Fibroblast of lung (primary cell): ENCODE data around the gene MAGI2. TPM values are rescaled to one million over a fixed set of nuclear protein-coding genes. Genes with fewer than 3 reads are reported as not detected.

Experiments
- DNase-seq, 2 donors: peaks; one replicate each; pipeline versions ENCODE4 v3.0.0 to v3.0.0-alpha.2; 2010; ENCODE audit warnings: low read depth in 2 of 2
- H2AFZ ChIP-seq: 2 replicates; pipeline ENCODE4 v1.5.1; 2012; ENCODE audit warnings: low read length, control low read depth, inconsistent platforms
- H3K27ac ChIP-seq: 2 replicates; pipeline ENCODE4 v1.5.1; 2011; ENCODE audit warnings: low read length, control low read depth; ENCODE audit not compliant: insufficient read depth
- H3K27me3 ChIP-seq: 2 replicates; pipeline ENCODE4 v1.5.1; 2011; ENCODE audit warnings: mild to moderate bottlenecking, low read length; ENCODE audit not compliant: control insufficient read depth, insufficient read depth
- H3K36me3 ChIP-seq: 2 replicates; pipeline ENCODE4 v1.5.1; 2011; ENCODE audit warnings: low read length; ENCODE audit not compliant: control insufficient read depth, insufficient read depth
- H3K4me1 ChIP-seq: 2 replicates; pipeline ENCODE4 v1.5.1; 2011; ENCODE audit warnings: low read length; ENCODE audit not compliant: control insufficient read depth, insufficient read depth; ENCODE audit errors: extremely low read depth
- H3K4me2 ChIP-seq: 2 replicates; pipeline ENCODE4 v1.5.1; 2011; ENCODE audit warnings: low read length, control low read depth; ENCODE audit not compliant: insufficient read depth; ENCODE audit errors: extremely low read depth
- H3K4me3 ChIP-seq, 4 experiments: fragments of 200-600 bp in 1 of 4; sonication (generic) in 1 of 4; replicated peaks in 1 of 4; 2 replicates each; pipeline ENCODE4 v1.5.1; 2011 to 2016; ENCODE audit warnings: low read length in 4 of 4, low read depth in 3 of 4, mild to moderate bottlenecking in 3 of 4, control low read depth in 2 of 4, inconsistent platforms in 1 of 4, mixed read lengths in 1 of 4; ENCODE audit not compliant: insufficient read depth in 1 of 4; ENCODE audit errors: control extremely low read depth in 1 of 4
- H3K79me2 ChIP-seq: 2 replicates; pipeline ENCODE4 v1.5.1; 2012; ENCODE audit warnings: mild to moderate bottlenecking, low read length, inconsistent platforms; ENCODE audit not compliant: control insufficient read depth, insufficient read depth
- H3K9ac ChIP-seq: 2 replicates; pipeline ENCODE4 v1.5.1; 2011; ENCODE audit warnings: mild to moderate bottlenecking, low read length, control low read depth; ENCODE audit not compliant: insufficient read depth
- H3K9me3 ChIP-seq: 2 replicates; pipeline ENCODE4 v1.5.1; 2012; ENCODE audit warnings: low read depth, low read length; ENCODE audit not compliant: control insufficient read depth, insufficient read depth
- H4K20me1 ChIP-seq: 2 replicates; pipeline ENCODE4 v1.5.1; 2011; ENCODE audit warnings: low read length; ENCODE audit not compliant: control insufficient read depth, insufficient read depth; ENCODE audit errors: extremely low read depth
- CTCF ChIP-seq, 2 donors: IDR thresholded peaks in 1 of 2; conservative IDR thresholded peaks in 1 of 2; 1 replicate in 1 of 2; 2 replicates in 1 of 2; pipeline ENCODE4 v1.5.1; 2011 to 2012; ENCODE audit warnings: low read length in 2 of 2, control low read depth in 1 of 2, inconsistent platforms in 1 of 2, low read depth in 1 of 2, mild to moderate bottlenecking in 1 of 2
- EZH2 ChIP-seq: IDR thresholded peaks from 2 replicates; pipeline ENCODE4 v1.5.1; 2012; ENCODE audit warnings: low read length, control low read depth, mild to moderate bottlenecking; ENCODE audit errors: missing control alignments
- polyA plus RNA-seq, 2 donors: library from polyadenylated mRNA; depleted of rRNA in 1 of 2; stranded (reverse) in 1 of 2; unstranded in 1 of 2; fragments of >200 nt; gene quantifications; 2 replicates each; pipeline ENCODE4 v1.2.1, GENCODE V29; 2011 to 2012; ENCODE audit warnings: missing spikeins in 1 of 2
- total RNA-seq: library from RNA; depleted of rRNA; stranded (reverse); fragments of >200 nt; gene quantifications from 2 replicates; pipeline ENCODE4 v1.2.1, GENCODE V29; 2014

Gene MAGI2
- total and polyA plus RNA-seq, 2 donors (not counting 1 experiment from before 2014, with no cell fraction given): 1.8 to 17.0 TPM

- Histone ChIP-seq H4K20me1 (no peaks in the 10 kb centered on the region), H2AFZ (no peak overlapping the region), H3K27me3 (no peaks in the 10 kb centered on the region), H3K9ac (no peak overlapping the region), H3K27ac (no peak overlapping the region), H3K9me3 (no peaks in the 10 kb centered on the region), H3K4me3 (no peak overlapping the region), H3K79me2 (no peaks in the 10 kb centered on the region), H3K4me2 (no peak overlapping the region), H3K36me3 (no peaks in the 10 kb centered on the region), H3K4me1 (no peaks in the 10 kb centered on the region)
- no peak for DNase-seq
- no peak for TF ChIP-seq CTCF (conservative IDR thresholded peaks at IDR 0.05 in 1 of 2, IDR thresholded peaks at IDR 0.05 in 1 of 2; ENCODE audit: low read depth in 1 of 2, low read length in 2 of 2)
- TF ChIP-seq EZH2: no peak
These were observed 1469.5 kb downstream of the MAGI2 start for GRCh38 chr7:77983973-77984372.

GRCh38 chr7:77982926-77983550 lies 1470.4 kb downstream of the MAGI2 start:
- H3K36me3 ChIP-seq: no peaks in the 10 kb centered on the region
- no peak for TF ChIP-seq EZH2
- TF ChIP-seq CTCF (conservative IDR thresholded peaks at IDR 0.05 in 1 of 2, IDR thresholded peaks at IDR 0.05 in 1 of 2; ENCODE audit: low read depth in 1 of 2, low read length in 2 of 2): no peak
- no peak overlapping the region for H3K4me3 ChIP-seq
- H4K20me1 ChIP-seq: no peaks in the 10 kb centered on the region
- H3K9me3 ChIP-seq: no peaks in the 10 kb centered on the region
- H3K9ac ChIP-seq: no peak overlapping the region
- no peaks in the 10 kb centered on the region for H3K79me2 ChIP-seq
- H3K27ac ChIP-seq: no peak overlapping the region
- DNase-seq: peak in 1 of 2 donors; percentile 30
- no peak overlapping the region for H3K4me2 ChIP-seq
- H3K27me3 ChIP-seq: no peaks in the 10 kb centered on the region
- H3K4me1 ChIP-seq: no peaks in the 10 kb centered on the region
- H2AFZ ChIP-seq: no peak overlapping the region

- H3K36me3 ChIP-seq: no peaks in the 10 kb centered on the region
- no peak overlapping the region for H3K4me2 ChIP-seq
- H3K4me1 ChIP-seq: no peaks in the 10 kb centered on the region
- H3K27ac ChIP-seq: no peak overlapping the region
- H3K27me3 ChIP-seq: no peaks in the 10 kb centered on the region
- no peaks in the 10 kb centered on the region for H3K9me3 ChIP-seq
- no peak for DNase-seq
- no peak overlapping the region for H3K4me3 ChIP-seq
- no peak overlapping the region for H2AFZ ChIP-seq
- H3K9ac ChIP-seq: no peak overlapping the region
- no peaks in the 10 kb centered on the region for H4K20me1 ChIP-seq
- no peaks in the 10 kb centered on the region for H3K79me2 ChIP-seq
- no peak for TF ChIP-seq EZH2
- no peak for TF ChIP-seq CTCF (conservative IDR thresholded peaks at IDR 0.05 in 1 of 2, IDR thresholded peaks at IDR 0.05 in 1 of 2; ENCODE audit: low read depth in 1 of 2, low read length in 2 of 2)
These were observed 1473.3 kb downstream of the MAGI2 start for GRCh38 chr7:77980087-77980713.
